Neural cell (in vitro differentiated cells): ENCODE data around the gene SLC16A3.

Experiments
- CTCF ChIP-seq: fragments of 450-650 bp; IDR thresholded peaks from 2 replicates; pipeline ENCODE4 v1.5.1; 2014; ENCODE audit warnings: antibody characterized with exemption, mild to moderate bottlenecking, moderate library complexity; ENCODE audit not compliant: poor library complexity, severe bottlenecking
- EZH2 ChIP-seq: fragments of 200-600, 300-800 bp; shearing (Covaris generic), sonication (generic); IDR thresholded peaks from 2 replicates; pipeline ENCODE4 v1.6.1; 2014; ENCODE audit warnings: antibody characterized with exemption, low read length, borderline replicate concordance, mild to moderate bottlenecking; ENCODE audit not compliant: insufficient read depth, poor library complexity, severe bottlenecking
- MXI1 ChIP-seq: fragments of 450-650 bp; conservative IDR thresholded peaks from 2 replicates; pipeline ENCODE4 v1.6.1; 2014; ENCODE audit warnings: antibody characterized with exemption, mild to moderate bottlenecking; ENCODE audit not compliant: poor library complexity, severe bottlenecking
- POLR2AphosphoS5 ChIP-seq: IDR thresholded peaks from 2 replicates; pipeline ENCODE4 v1.6.1; 2012
- RAD21 ChIP-seq: fragments of 450-650 bp; conservative IDR thresholded peaks from 2 replicates; pipeline ENCODE4 v1.6.1; 2014; ENCODE audit warnings: antibody characterized with exemption, mild to moderate bottlenecking, moderate library complexity
- TAF1 ChIP-seq: IDR thresholded peaks from 2 replicates; pipeline ENCODE4 v1.6.1; 2012; ENCODE audit warnings: low read depth

- TF ChIP-seq CTCF (no peak), TAF1 (no peak), EZH2 (no peak), RAD21 (no peak), MXI1 (no peak), POLR2AphosphoS5 (no peak)
Measured at GRCh38 chr17:82187500-82187899, 41.3 kb upstream of the SLC16A3 start.
